Peyer's patch (tissue), 4 donors: ENCODE measurements around the gene PGGHG. TPM values are rescaled to one million over a fixed set of nuclear protein-coding genes. Genes with fewer than 3 reads are reported as not detected.
"Not testable (repeated sequence)": the region's sequence is repeated elsewhere in the genome, so short reads cannot be mapped to it uniquely, and the experiment has no call there.

Source experiments
- DNase-seq, 3 donors: peaks; one replicate each; pipeline ENCODE4 v3.0.0-alpha.2; 2017 to 2019
- H3K27ac ChIP-seq, 4 donors: fragments of 200-600 bp; sonication (generic); one replicate each; pipeline ENCODE4 v1.5.1; 2016 to 2019
- H3K27me3 ChIP-seq, 2 donors: fragments of 200-600 bp; sonication (generic); one replicate each; pipeline ENCODE4 v1.5.1; 2019
- H3K36me3 ChIP-seq, 3 donors: fragments of 200-600 bp; sonication (generic); one replicate each; pipeline ENCODE4 v1.5.1; 2016 to 2019
- H3K4me1 ChIP-seq, 4 donors: fragments of 200-600 bp; sonication (generic); one replicate each; pipeline ENCODE4 v1.5.1; 2016 to 2019
- H3K4me3 ChIP-seq, 4 donors: fragments of 200-600 bp; sonication (generic); 1 replicate in 3 of 4; 2 replicates in 1 of 4; pipeline ENCODE4 v1.5.1; 2016 to 2019; ENCODE audit warnings: mild to moderate bottlenecking in 1 of 4
- H3K9me3 ChIP-seq, 4 donors: fragments of 200-600 bp; sonication (generic); one replicate each; pipeline ENCODE4 v1.5.1; 2016 to 2019; ENCODE audit warnings: mild to moderate bottlenecking in 1 of 4
- POLR2A ChIP-seq, 2 donors: fragments of 450-650 bp; IDR thresholded peaks; one replicate each; pipeline ENCODE4 v1.5.1; 2017; ENCODE audit warnings: antibody characterized with exemption in 2 of 2, mild to moderate bottlenecking in 2 of 2, moderate library complexity in 2 of 2
- total RNA-seq, 4 donors: library from RNA; depleted of rRNA; stranded (reverse); fragments of >200 nt; gene quantifications; one replicate each; pipeline ENCODE4 v1.1.0, GENCODE V29; 2016
- TF ChIP-seq, protein P1 (sequence below), 6 experiments: fragments of 450-650 bp in 4 of 6; fragments of 200-600 bp in 2 of 6; sonication (generic) in 1 of 6; IDR thresholded peaks; one replicate each; pipeline ENCODE4 v1.5.1; 2017 to 2019; ENCODE audit warnings: antibody characterized with exemption in 6 of 6, mild to moderate bottlenecking in 3 of 6, moderate library complexity in 1 of 6

PGGHG gene
- total RNA-seq, 4 donors from 2014 or later: 94.2 to 385 (median 317) TPM

DNA sequence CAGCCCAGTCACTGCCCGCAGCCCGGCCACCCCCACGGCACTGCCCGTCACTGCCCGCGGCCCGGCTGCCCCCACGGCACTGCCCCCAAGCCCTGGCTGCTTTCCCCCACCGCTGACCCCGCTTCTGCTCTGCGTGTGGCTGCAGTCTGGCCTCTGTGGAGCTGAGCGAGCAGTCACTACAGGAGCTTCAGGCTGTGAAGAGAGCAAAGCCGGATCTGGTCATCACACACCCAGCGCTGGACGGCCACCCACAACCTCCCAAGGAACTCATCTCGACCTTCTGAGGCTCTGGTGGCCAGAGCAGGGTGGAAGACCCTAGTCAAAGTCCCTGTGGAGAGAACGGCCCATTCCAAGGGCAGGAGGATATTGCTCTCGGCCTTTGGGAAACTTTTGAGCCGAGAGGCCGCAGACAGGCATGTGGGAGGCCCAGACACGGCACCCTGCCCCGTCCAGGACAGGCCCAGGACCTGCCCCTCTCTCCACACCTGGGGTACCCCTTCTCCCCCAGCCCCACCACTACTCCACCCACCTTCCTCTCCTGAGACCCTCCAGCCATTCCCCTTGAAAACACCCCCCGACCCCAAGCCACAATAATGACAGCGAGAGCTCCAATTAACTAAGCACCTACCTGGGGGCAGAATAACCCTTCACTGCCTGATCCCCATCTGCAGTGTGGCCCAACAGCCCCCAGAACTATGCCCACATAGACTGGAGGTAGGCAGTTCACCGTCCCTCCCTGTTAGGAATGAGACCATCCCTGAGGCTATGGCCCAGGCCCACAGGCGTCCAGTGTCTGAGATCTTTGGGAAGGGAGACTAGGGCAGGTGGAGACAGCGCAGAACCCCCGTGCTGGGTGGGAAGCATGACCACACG lies 3.7 kb upstream of the PGGHG start:
- no peak overlapping the region for H3K4me3 ChIP-seq
- peaks cover 0 to 35% (median 15%) of the 10 kb centered on the region in 4 donors for H3K4me1 ChIP-seq
- H3K9me3 ChIP-seq: no peaks in the 10 kb centered on the region
- peak in 2 of 3 donors; percentile 44 to 52 for DNase-seq
- H3K27me3 ChIP-seq: peaks cover 0 to 12% of the 10 kb centered on the region in 2 donors
- H3K27ac ChIP-seq: peak overlapping the region in 1 of 4 donors; percentile 66
- peaks cover 0 to 31% (median 0%) of the 10 kb centered on the region in 3 donors for H3K36me3 ChIP-seq
- TF ChIP-seq POLR2A (IDR thresholded peaks at IDR 0.05): no peak
- TF ChIP-seq, protein P1, sequence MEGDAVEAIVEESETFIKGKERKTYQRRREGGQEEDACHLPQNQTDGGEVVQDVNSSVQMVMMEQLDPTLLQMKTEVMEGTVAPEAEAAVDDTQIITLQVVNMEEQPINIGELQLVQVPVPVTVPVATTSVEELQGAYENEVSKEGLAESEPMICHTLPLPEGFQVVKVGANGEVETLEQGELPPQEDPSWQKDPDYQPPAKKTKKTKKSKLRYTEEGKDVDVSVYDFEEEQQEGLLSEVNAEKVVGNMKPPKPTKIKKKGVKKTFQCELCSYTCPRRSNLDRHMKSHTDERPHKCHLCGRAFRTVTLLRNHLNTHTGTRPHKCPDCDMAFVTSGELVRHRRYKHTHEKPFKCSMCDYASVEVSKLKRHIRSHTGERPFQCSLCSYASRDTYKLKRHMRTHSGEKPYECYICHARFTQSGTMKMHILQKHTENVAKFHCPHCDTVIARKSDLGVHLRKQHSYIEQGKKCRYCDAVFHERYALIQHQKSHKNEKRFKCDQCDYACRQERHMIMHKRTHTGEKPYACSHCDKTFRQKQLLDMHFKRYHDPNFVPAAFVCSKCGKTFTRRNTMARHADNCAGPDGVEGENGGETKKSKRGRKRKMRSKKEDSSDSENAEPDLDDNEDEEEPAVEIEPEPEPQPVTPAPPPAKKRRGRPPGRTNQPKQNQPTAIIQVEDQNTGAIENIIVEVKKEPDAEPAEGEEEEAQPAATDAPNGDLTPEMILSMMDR (IDR thresholded peaks at IDR 0.05): no peak

DNA sequence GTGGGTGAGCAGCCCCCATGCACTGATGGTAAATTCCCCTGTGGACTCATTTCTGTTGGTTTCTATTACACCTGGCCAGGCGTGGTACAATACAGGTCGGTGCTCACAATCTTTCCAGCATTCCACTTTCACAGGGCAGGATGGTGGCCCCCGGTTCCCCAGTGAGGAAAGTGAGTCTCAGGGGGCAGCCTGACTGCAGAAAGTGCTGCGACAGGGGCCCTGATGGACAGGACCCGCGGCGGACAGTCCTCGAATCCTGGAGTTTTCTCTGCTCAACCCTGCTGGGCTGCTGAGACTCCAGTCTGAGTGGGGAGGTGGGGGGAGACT lies 3.1 kb upstream of the PGGHG start:
- Histone ChIP-seq H3K9me3 (no peaks in the 10 kb centered on the region), H3K4me3 (no peak overlapping the region), H3K27me3 (peaks cover 0 to 12% of the 10 kb centered on the region in 2 donors), H3K36me3 (peaks cover 0 to 25% (median 0%) of the 10 kb centered on the region in 3 donors), H3K4me1 (peaks cover 0 to 35% (median 14%) of the 10 kb centered on the region in 4 donors), H3K27ac (peak overlapping the region in 2 of 4 donors; percentile 66 to 90)
- peak in 2 of 3 donors; percentile 45 to 46 for DNase-seq
- TF ChIP-seq POLR2A (IDR thresholded peaks at IDR 0.05): no peak
- TF ChIP-seq, protein P1 (IDR thresholded peaks at IDR 0.05): no peak

DNA sequence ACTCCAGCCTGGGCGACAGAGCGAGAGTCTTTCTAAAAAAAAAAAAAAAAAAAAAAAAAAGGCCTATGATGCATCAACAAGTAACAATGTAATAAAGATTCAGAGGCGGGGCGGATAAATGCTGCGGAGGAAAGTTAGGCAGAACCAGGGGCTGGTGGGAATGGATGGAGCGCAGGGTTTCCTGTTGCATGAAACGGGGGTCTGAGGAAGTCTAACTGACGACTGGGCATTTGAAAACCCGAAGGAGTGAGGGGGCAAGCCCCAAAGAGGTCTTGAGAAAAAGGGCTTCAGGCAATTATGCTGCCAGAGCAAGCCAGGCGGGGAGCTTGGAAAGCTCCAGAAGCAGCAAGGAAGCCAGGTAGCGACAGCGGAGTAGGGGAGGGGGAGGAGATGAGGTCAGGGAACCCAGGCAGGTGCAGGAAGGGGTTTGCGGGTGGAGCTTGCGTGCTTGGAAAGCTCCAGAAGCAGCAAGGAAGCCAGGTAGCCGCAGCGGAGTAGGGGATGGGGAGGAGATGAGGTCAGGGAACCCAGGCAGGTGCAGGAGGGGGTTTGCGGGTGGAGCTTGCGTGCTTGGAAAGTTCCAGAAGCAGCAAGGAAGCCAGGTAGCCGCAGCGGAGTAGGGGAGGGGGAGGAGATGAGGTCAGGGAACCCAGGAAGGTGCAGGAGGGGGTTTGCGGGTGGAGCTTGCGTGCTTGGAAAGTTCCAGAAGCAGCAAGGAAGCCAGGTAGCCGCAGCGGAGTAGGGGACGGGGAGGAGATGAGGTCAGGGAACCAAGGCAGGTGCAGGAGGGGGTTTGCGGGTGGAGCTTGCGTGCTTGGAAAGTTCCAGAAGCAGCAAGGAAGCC lies 1.7 kb upstream of the PGGHG start:
- Histone ChIP-seq H3K4me1 (peaks cover 0 to 27% (median 5%) of the 10 kb centered on the region in 4 donors), H3K4me3 (peak overlapping the region; percentile 62 to 87 (median 70)), H3K27ac (peak overlapping the region; percentile 88 to 96 (median 92)), H3K36me3 (peaks cover 0 to 14% (median 0%) of the 10 kb centered on the region in 3 donors)
- not testable (repeated sequence) for H3K9me3 ChIP-seq, H3K27me3 ChIP-seq
- peak; percentile 68 to 91 (median 78) for DNase-seq
- peak in 1 of 2 donors; percentile 7 for TF ChIP-seq POLR2A (IDR thresholded peaks at IDR 0.05)

DNA sequence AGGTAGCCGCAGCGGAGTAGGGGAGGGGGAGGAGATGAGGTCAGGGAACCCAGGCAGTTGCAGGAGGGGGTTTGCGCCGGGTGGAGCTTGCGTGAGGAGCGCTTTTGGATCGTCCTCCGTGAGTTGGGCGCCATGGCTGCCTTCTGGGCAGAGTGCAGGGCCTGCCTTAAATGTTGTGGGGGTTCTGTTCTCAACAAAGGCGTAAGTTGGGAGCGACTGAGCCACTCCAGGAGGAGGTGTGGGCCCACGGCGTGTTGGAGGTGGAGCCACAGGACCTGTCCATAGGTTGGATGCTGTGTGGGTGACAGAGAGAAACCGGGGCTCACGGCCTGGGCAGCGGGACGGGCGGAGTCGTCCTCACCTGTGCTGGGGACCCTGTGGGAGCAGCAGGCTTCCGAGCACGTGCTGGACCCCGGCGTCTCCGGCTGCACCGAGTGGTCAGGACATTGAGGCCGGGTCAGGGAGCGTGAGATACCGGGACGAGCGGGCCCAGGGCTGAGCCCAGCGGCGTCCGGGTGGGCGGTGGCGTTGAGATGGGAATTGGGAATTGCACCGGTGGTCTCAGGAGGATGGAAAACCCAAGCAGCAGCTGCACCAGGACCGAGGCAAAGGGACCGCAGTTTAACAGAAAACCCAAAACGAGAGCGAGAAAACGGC lies 977 bp upstream of the PGGHG start:
- TF ChIP-seq, protein P1 (IDR thresholded peaks at IDR 0.05): no peak
- TF ChIP-seq POLR2A (IDR thresholded peaks at IDR 0.05): peak; percentile 72 to 76
- H3K9me3 ChIP-seq: no peaks in the 10 kb centered on the region
- peak overlapping the region; percentile 62 to 87 (median 70) for H3K4me3 ChIP-seq
- H3K4me1 ChIP-seq: peaks cover 0 to 20% (median 4%) of the 10 kb centered on the region in 4 donors
- peak overlapping the region; percentile 88 to 96 (median 92) for H3K27ac ChIP-seq
- DNase-seq: peak; percentile 53 to 86 (median 84)
- H3K27me3 ChIP-seq: no peaks in the 10 kb centered on the region
- peaks cover 0 to 8% (median 0%) of the 10 kb centered on the region in 3 donors for H3K36me3 ChIP-seq

DNA sequence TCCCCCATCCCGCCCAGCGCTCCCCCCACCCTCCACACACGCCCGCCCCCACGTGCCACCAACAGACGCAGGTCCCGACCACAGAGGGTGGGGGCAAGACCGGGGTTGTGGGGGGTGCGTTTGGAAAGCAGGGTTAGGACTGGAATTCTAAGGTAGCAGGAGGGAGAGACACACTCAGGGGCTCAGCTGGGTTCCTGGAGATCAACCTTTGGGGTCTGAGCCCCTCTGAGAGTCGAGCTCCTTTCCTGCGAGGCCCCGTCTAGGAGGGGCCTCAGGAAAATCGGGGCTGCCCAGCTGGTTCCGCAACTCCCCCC lies 429 bp downstream of the PGGHG start:
- Histone ChIP-seq H3K9me3 (no peaks in the 10 kb centered on the region), H3K27ac (peak overlapping the region; percentile 88 to 96 (median 92)), H3K27me3 (no peaks in the 10 kb centered on the region), H3K4me1 (peaks cover 0 to 20% (median 4%) of the 10 kb centered on the region in 4 donors), H3K36me3 (peaks cover 0 to 18% (median 0%) of the 10 kb centered on the region in 3 donors), H3K4me3 (peak overlapping the region; percentile 62 to 87 (median 70))
- DNase-seq: peak in 1 of 3 donors; percentile 55
- TF ChIP-seq, protein P1 (IDR thresholded peaks at IDR 0.05): no peak
- TF ChIP-seq POLR2A (IDR thresholded peaks at IDR 0.05): no peak
